EL (cell line): ENCODE data around the gene AP3B2.
A peak's percentile ranks its signal among the peaks of the same experiment; 100 is the strongest.
"Not testable (repeated sequence)": the region's sequence is repeated elsewhere in the genome, so short reads cannot be mapped to it uniquely, and the experiment has no call there.

Experiments
- DNase-seq: peaks from one replicate; pipeline ENCODE4 v3.0.0-alpha.2; 2016

Gene AP3B2

GRCh38 chr15:82709421-82710207 is at the start of gene AP3B2:
TSS of gene AP3B2 (minus strand) at chr15:82709875. CDS start at chr15:82709706, 169 bp downstream.
- DNase-seq, result peak; percentile 66

- DNase-seq, result no peak
These were observed 41.6 kb upstream of the AP3B2 start for GRCh38 chr15:82751308-82751707.

DNA sequence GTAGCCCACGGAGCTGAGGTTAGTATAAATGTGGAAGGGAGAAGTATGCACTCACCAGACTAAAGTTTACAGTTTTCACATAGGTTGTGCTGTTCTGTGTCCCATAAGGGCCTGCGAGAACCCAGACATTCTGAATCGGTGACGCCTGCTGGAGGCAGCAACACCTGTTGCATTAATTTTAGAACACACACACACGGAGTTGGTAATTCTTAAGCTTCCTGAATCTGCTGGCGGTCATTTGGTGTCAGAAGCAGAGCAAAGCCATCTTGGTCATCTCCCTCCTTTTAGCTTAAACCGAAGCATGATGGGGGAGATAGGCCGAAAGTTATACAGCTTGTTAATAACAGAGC is 41.1 kb upstream of the AP3B2 start:
- DNase-seq, result no peak

DNA sequence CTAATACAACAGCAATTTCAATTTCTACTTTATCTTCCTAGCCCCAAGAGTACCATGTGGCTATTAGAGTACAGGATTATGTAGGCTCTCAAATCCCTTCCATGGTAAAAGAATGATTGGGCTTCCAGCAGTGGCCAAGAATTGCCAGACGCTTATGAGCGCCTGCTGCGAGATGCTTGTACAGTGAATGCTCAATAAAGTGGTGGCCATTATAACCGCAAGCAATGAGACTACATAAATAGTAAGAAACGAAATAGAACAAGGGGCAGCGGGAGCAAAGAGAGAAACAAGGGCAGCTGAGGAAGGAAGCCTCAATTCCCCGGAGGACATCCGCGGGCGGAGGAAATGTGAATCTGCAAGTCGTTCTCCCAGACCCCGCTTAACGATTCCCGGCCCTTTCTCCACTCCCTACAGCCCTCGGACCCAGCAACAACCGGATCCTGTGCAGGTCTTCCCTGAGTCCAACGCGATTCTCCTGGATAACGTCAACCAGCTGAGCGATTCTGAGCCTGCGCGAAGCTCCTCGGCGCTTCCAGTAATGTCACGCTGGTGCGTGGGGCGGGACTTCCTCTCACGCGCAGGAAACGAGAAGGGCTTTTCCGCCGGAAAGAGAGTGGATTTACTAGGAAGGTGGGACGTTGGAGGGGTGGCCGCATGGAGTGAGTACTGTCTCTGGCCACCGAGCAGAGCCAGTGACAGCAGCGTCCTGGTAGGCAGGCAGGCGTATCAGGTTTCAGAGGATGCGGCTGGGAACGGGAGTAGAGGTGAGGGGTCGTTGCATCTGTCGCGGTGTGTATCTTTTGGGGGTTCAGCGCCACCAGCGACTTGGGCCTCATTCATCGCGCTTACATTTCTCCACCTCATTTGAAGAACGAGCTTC is 40.5 kb upstream of the AP3B2 start:
- peak; percentile 94 for DNase-seq

DNA sequence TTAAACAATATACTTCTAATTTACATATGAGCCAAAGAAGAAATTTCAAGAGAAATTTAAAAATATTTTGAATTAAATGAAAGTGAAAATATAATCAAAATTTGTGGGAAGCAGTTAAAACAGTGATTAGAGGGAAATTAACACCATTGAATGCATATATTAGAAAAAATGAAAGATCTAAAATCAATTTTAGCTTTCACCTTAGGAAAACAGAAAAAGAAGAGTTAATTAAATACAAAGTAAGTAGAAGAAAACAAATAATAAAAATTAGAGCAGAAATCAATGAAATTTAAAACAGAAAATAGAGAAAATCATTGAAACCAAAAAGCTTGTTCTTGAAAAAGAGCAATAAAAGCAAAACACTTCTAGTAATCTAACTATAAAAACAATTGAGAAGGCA is 38.6 kb upstream of the AP3B2 start:
- DNase-seq, result no peak

DNA sequence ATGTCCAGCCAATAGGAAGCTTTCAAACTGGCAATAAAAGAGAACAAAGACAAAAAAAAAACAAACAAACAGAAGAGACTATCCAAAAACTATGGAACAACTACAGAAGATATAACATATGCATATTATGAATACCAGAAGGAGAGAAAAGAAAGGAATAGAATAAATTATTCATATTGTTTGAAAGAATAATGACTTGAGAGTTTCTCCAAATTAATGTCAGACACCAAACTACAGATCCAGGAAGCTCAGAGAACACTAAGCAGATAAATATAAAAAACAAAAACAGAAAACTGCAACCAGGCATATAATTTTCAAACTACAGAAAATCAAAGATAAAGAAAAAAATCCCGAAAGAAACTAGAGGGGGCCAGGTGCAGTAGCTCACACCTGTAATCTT is 34.1 kb upstream of the AP3B2 start:
- no peak for DNase-seq

GRCh38 chr15:82742134-82742533 is 32.5 kb upstream of the AP3B2 start:
- no peak for DNase-seq

DNA sequence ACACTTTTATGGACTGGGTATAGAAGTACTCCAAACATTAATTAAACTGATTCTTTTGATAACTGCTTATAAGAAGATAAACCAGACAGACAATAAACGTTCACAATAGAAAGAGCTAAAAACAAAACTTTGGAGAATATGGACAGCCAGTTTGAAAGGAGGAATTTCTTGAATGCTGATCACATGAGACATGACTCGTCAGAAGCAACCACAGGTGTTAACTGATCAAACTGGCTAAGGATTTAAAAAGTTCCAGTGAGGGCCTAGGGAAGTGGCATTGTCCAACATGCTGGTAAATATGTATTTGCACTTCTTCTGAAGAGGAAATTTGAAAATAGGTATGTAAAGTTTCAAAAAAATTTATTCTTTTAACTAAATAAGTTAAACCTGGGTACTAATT is 29.4 kb upstream of the AP3B2 start:
- peak; percentile 21 for DNase-seq

GRCh38 chr15:82737975-82738374 is 28.3 kb upstream of the AP3B2 start:
- DNase-seq, result peak; percentile 6

GRCh38 chr15:82731527-82731926 is 21.9 kb upstream of the AP3B2 start:
- DNase-seq, result no peak

DNA sequence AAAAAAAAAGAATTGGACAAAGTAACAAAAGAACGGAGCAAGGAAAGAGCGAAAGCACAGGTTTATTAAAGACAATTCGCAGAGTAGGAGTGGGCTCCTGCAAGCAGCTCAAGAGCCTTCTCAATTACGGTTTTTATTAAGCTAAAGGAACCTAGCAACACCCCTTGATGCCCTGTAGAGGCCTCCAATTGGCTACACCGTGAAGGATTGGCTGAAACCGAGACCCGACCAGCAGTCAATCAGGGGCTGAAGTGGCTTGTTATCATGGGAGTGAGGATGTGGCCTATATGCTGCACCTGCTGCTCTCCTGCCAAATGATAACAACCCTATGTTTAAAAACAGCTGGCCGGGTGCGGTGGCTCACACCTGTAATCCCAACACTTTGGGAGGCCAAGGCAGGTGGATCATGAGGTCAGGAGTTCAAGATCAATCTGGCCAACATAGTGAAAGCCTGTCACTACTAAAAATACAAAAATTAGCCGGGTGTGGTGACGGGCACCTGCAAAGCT is 20.4 kb upstream of the AP3B2 start:
- no peak for DNase-seq

GRCh38 chr15:82726816-82727215 is 17.1 kb upstream of the AP3B2 start:
- DNase-seq, result no peak

DNA sequence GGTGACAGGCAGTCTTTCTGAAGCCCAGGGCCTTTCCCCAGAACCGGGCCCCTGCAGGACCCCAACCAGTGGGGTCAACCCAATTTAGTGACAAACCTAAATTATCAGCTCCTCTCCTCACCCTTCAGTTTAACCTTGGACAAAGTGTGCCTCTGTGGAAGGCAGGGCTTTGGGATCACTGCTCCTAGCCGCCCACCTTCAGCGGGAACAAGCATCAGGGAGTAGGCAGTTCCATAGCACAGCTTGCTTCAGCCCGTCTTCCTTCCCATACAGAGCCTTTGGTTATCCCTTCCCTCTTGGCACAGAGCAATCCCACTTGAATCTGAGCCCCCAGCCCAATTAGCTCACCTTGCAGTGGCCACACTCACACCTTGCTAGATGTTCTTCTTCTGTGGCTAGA is 5.3 kb upstream of the AP3B2 start:
- no peak for DNase-seq

DNA sequence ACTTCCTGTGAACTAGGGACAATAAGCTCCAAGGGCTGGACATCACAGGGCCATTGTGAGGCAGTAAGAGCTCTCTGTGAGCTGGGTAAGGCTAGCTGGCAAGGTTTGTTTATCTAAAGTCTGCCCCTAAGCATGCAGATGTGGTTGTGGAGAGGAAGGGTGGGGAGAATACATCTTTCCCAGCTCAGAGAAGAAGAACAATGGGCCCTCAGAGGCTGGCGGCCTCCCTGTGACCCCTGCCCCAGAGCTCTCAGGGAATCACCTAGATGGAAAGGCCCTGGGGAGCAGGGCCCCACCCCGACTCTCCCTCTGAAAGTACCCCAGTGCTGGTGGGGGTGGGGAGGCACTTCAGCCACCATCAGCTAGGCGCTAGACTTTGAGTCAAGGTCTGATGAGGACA is 4.3 kb upstream of the AP3B2 start:
- no peak for DNase-seq

- DNase-seq, result no peak
These were observed 2.4 kb upstream of the AP3B2 start for GRCh38 chr15:82712036-82712435.

DNA sequence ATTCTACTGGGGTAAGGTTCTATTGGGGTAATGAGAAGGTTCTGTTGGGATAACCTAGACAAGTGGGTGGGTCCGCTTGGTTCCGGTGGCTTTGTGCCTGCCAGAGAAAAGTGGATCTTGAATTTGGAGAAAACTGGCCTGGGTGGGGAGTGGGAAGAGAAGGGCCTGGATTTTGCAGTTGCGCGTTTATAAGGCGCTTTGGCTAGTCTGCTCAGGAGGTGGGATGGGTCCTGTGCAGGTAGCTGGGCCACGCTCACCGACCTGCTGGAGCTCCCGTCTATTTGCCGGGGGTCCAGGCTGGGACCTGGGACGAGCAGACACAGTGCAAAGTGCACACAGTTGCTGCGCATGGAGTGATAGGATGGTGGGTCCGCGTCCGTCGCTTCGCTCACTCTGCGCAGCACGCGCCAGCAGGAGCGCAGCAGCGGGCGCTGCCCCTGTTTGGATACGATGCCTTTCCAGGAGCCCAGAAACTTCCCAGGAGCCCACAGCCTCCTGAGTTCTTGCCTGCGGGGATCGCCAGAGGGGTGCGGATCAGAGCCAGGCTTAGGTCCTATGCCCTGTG is 1.3 kb upstream of the AP3B2 start:
- DNase-seq, result no peak

DNA sequence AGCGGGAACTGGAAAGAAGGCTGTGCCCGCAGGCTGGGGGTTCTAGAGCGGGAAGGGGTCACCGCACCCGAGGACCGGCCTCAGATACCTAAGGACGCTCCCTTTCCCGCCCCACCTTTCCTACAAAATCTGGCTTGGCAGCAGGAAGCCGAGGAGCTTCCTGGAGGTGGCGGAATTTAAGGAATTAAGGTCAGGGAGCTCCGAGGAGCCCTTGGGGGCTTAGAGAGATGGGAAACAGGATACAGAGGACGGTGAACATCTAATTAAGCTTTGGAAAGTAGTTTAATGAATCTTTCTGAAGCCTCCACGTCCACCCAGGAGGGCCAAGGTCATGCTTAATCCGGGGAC is 507 bp upstream of the AP3B2 start:
- peak; percentile 3 for DNase-seq

DNA sequence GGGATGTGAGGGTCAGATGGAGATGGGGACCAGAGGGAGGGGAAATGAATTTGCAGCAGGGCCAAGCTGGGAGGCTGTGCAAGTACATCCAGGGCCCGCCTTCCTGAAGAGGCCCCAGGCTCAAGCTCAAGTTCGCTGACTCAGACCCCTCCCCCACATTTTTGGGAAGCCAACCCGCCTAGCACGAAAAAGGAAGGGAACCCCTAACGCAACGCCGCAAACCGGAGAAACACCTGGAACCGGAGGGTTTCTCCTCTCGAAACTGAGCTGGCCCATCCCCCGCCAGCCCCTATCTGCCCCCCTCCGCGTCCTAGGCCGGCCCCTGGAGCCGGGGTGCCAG is 624 bp downstream of the AP3B2 start:
- DNase-seq, result peak; percentile 4

GRCh38 chr15:82705856-82706255 is 3.8 kb downstream of the AP3B2 start:
- DNase-seq, result not testable (repeated sequence)

GRCh38 chr15:82699726-82700125 is 9.9 kb downstream of the AP3B2 start:
- no peak for DNase-seq

DNA sequence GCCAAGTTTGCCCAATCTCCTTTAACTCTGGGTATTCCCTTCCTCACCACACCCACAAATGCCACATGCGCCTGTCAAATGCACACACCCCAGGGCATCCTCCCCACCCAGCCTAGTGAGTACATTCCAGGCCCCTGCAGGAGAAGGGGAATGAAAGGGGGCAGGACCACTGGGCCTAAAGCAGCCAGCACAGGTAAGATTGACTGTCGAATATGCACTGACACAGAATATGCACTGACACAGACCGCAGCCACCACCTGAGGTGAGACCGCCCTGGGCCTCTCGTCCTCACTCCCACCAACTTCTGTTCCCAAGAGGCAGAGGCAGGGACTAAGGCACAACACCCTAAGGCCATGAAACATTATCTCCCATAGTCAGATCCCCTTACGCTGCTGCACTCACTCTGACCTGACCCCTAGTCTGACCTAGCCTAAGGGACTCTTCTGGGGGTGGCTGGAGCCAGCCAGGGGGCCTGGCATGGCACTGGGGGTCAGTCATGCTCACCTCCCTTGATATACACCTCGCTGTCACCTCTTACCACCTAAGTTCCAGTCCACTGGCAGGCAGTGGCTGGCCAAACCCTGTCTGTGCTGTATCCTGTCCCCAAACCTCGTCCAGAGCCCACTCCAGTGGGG is 10.8 kb downstream of the AP3B2 start:
- DNase-seq, result no peak

DNA sequence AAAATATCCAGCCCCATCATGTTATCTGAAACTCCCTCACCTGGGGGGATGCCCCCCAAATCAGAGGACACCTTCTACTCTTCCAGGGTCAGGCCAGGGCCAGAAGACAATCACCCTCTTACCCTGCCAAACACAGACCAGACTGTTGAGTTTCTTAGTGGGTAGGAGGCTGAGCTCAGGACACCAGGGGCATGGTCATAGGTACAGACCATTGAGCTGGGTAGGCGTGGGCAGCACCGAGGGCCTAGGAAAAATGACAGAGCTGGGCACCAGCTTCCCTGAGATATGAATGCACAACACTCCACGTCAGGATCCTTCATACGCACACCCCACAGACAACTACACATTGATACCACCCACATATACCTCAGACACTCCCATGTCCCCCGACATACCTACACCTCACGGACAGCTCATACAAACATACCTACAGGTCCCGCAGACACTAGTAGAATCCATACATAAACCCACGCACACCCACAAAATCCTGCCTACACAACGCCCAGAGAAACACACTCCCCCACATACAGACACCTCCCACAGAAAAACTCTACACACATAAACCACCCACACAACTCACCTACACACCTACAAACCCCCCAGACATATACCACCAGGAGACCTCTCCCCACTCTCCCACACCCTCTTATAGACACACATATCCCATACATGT is 11.8 kb downstream of the AP3B2 start:
- DNase-seq, result no peak

GRCh38 chr15:82692171-82692570 is 17.5 kb downstream of the AP3B2 start:
- no peak for DNase-seq
